Measurements from ENCODE around the gene VWF. TPM values are rescaled to one million over a fixed set of nuclear protein-coding genes. Genes with fewer than 3 reads are reported as not detected.

Gene VWF
- total and polyA plus RNA-seq, 2 donors (not counting 1 experiment from before 2014, with no cell fraction given), result not detected

GRCh38 chr12:6082613-6083012 lies 41.9 kb downstream of the VWF start:
- POLR2A ChIA-PET, result no interaction called here
- peaks cover 27% of the 10 kb centered on the region for H3K27me3 Mint-ChIP-seq
- 79% methylated on average over 2 of the region's 3 CpGs for WGBS (ENCODE audit: insufficient coverage)

More at GRCh38 chr12:6082613-6083012, 41.9 kb downstream of the VWF start:
- Histone ChIP-seq H3K4me3 (ENCODE audit: control extremely low read depth in 1 of 5, extremely low read depth in 1 of 5, insufficient read depth in 1 of 5, low read depth in 2 of 5, low read length in 4 of 5) (no peak overlapping the region), H3K79me2 (ENCODE audit: control insufficient read depth, insufficient read depth, low read length) (no peaks in the 10 kb centered on the region), H3K9me3 (ENCODE audit: control extremely low read depth in 1 of 3, control insufficient read depth in 2 of 3, insufficient read depth in 1 of 3, low read length in 2 of 3) (no peaks in the 10 kb centered on the region), H3K4me1 (ENCODE audit: control insufficient read depth in 2 of 2, insufficient read depth in 2 of 2, low read length in 2 of 2) (no peaks in the 10 kb centered on the region), H3K4me2 (replicated peaks; ENCODE audit: low read depth, low read length, poor library complexity, severe bottlenecking) (no peak overlapping the region), H2AFZ (ENCODE audit: insufficient read depth, low read depth, low read length, poor library complexity, severe bottlenecking) (no peak overlapping the region), H3K9ac (ENCODE audit: low read length) (no peak overlapping the region), H3K36me3 (replicated peaks in 1 of 2; ENCODE audit: control extremely low read depth in 1 of 2, control insufficient read depth in 1 of 2, extremely low read depth in 1 of 2, insufficient read depth in 2 of 2, low read length in 1 of 2) (no peaks in the 10 kb centered on the region), H3K27ac (ENCODE audit: low read length in 2 of 2) (no peak overlapping the region), H3K27me3 (replicated peaks in 1 of 4; ENCODE audit: control extremely low read depth in 1 of 4, control insufficient read depth in 3 of 4, insufficient read depth in 4 of 4, low read length in 3 of 4) (peaks cover 0 to 8% (median 2%) of the 10 kb centered on the region in 4 experiments), H4K20me1 (ENCODE audit: control insufficient read depth, insufficient read depth, low read length, poor library complexity, severe bottlenecking) (no peaks in the 10 kb centered on the region)
- intact Hi-C loops (cut with micrococcal nuclease), result no loop called here
- ATAC-seq (ENCODE audit: low read depth) (no peak), DNase-seq (no peak)
- Mint-ChIP-seq H3K9me3 (ENCODE audit: insufficient read depth) (no peaks in the 10 kb centered on the region), H3K4me1 (no peaks in the 10 kb centered on the region), H3K27ac (no peak overlapping the region), H3K4me3 (no peak overlapping the region)
- CTCF ChIA-PET, result no interaction called here
- TF ChIP-seq CTCF (IDR thresholded peaks at IDR 0.05) (no peak), EZH2 (IDR thresholded peaks at IDR 0.05; ENCODE audit: borderline replicate concordance, insufficient read depth, low read depth, low read length, poor library complexity, severe bottlenecking) (no peak)
